Activated CD4-positive, alpha-beta T cell treated with anti-CD3 and anti-CD28 coated beads, Interleukin-2, amount 50 U/mL, for 1 hour (primary cell): ENCODE results near the gene MSMO1.
A peak's percentile ranks its signal among the peaks of the same experiment; 100 is the strongest.
"Not testable (repeated sequence)": the region's sequence is repeated elsewhere in the genome, so short reads cannot be mapped to it uniquely, and the experiment has no call there.

Experiments
- DNase-seq: peaks from one replicate; pipeline ENCODE4 v3.0.0-alpha.2; 2020

The MSMO1 gene

GRCh38 chr4:165327211-165328100 lies at the start of gene MSMO1:
TSS of gene MSMO1 (plus strand) at chr4:165327669. CDS start at chr4:165333371, 5,702 bp downstream.
- DNase-seq: peak; percentile 97

GRCh38 chr4:165279531-165279930 lies 47.9 kb upstream of the MSMO1 start:
- DNase-seq: not testable (repeated sequence)

- not testable (repeated sequence) for DNase-seq
Measured at GRCh38 chr4:165284697-165285096, 42.8 kb upstream of the MSMO1 start.

- DNase-seq: not testable (repeated sequence)
Measured at GRCh38 chr4:165286619-165287340, 40.7 kb upstream of the MSMO1 start.

- DNase-seq: no peak
Measured at GRCh38 chr4:165288226-165288625, 39.2 kb upstream of the MSMO1 start.

- no peak for DNase-seq
Measured at GRCh38 chr4:165288639-165289422, 38.6 kb upstream of the MSMO1 start.

GRCh38 chr4:165289423-165289785 lies 38.1 kb upstream of the MSMO1 start:
- no peak for DNase-seq

GRCh38 chr4:165293061-165293460 lies 34.4 kb upstream of the MSMO1 start:
- no peak for DNase-seq

GRCh38 chr4:165293927-165294649 lies 33.4 kb upstream of the MSMO1 start:
- no peak for DNase-seq

- peak; percentile 13 for DNase-seq
Measured at GRCh38 chr4:165294907-165295306, 32.6 kb upstream of the MSMO1 start.

GRCh38 chr4:165297626-165298025 lies 29.8 kb upstream of the MSMO1 start:
- no peak for DNase-seq

- no peak for DNase-seq
Measured at GRCh38 chr4:165299399-165300060, 27.9 kb upstream of the MSMO1 start.

GRCh38 chr4:165301833-165302232 lies 25.6 kb upstream of the MSMO1 start:
- no peak for DNase-seq

- DNase-seq: no peak
Measured at GRCh38 chr4:165302658-165303057, 24.8 kb upstream of the MSMO1 start.

- no peak for DNase-seq
Measured at GRCh38 chr4:165308166-165308565, 19.3 kb upstream of the MSMO1 start.

GRCh38 chr4:165308606-165309005 lies 18.9 kb upstream of the MSMO1 start:
- no peak for DNase-seq

- no peak for DNase-seq
Measured at GRCh38 chr4:165309456-165309855, 18.0 kb upstream of the MSMO1 start.

- DNase-seq: no peak
Measured at GRCh38 chr4:165312506-165312905, 15.0 kb upstream of the MSMO1 start.

- DNase-seq: no peak
Measured at GRCh38 chr4:165319030-165319429, 8.4 kb upstream of the MSMO1 start.

GRCh38 chr4:165319509-165319908 lies 8.0 kb upstream of the MSMO1 start:
- no peak for DNase-seq

- no peak for DNase-seq
Measured at GRCh38 chr4:165324236-165324917, 3.1 kb upstream of the MSMO1 start.
